Measurements from ENCODE around the gene RNF166. TPM values are rescaled to one million over a fixed set of nuclear protein-coding genes. Genes with fewer than 3 reads are reported as not detected.

Gene RNF166
- total RNA-seq, 1 experiment from 2014 or later: 33.3 TPM

DNA sequence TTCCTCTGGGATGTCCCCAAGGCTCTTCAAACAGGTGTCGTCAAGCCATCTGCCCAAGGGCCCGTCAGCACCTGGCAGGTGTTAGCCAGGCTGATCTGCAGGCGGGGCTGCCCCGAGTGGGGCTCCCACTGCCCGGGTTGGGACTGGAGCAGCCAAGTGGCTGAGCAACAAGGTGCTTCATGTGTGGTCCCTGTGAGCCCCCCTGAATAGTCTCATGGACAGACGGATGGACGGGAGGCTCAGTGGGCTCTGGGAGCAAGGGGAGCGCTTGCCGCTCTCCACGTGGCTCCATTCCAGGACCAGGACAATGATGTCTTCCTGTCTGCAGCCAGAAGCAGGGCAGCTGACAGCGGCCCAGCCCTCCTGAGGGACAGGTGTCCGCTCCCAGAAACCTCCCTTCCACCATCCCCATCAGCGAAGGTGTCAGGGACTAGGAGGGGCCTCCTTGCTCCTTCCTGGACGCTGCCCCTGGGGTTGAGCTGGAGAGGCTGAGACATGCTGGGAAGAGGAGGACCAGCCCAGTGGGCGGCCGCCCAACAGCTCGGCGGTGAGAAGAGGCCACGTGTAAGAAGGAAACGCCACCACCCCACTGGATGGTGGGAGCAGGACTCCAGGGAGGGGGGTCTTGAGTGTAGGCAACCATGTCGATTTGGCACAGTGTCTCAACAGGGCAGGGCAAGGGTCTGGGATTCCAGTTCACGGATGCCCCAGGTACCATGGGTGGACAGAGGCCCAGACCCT lies 29.5 kb downstream of the RNF166 start:
- Mint-ChIP-seq H3K27ac (ENCODE audit: unreplicated experiment) (no peak overlapping the region), H3K36me3 (ENCODE audit: insufficient read depth, unreplicated experiment) (peaks cover 35% of the 10 kb centered on the region), H3K9me3 (ENCODE audit: low read depth, unreplicated experiment) (no peaks in the 10 kb centered on the region), H3K27me3 (ENCODE audit: unreplicated experiment) (peaks cover 11% of the 10 kb centered on the region), H3K4me3 (ENCODE audit: low read depth, unreplicated experiment) (no peak overlapping the region), H3K4me1 (ENCODE audit: low read depth, unreplicated experiment) (peaks cover 7% of the 10 kb centered on the region)
- TF ChIP-seq, protein P1, sequence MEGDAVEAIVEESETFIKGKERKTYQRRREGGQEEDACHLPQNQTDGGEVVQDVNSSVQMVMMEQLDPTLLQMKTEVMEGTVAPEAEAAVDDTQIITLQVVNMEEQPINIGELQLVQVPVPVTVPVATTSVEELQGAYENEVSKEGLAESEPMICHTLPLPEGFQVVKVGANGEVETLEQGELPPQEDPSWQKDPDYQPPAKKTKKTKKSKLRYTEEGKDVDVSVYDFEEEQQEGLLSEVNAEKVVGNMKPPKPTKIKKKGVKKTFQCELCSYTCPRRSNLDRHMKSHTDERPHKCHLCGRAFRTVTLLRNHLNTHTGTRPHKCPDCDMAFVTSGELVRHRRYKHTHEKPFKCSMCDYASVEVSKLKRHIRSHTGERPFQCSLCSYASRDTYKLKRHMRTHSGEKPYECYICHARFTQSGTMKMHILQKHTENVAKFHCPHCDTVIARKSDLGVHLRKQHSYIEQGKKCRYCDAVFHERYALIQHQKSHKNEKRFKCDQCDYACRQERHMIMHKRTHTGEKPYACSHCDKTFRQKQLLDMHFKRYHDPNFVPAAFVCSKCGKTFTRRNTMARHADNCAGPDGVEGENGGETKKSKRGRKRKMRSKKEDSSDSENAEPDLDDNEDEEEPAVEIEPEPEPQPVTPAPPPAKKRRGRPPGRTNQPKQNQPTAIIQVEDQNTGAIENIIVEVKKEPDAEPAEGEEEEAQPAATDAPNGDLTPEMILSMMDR (IDR thresholded peaks at IDR 0.05; ENCODE audit: unreplicated experiment): no peak
- BruUV-seq (replicated peaks): no TSS peak
- intact Hi-C loops (cut with micrococcal nuclease; ENCODE audit: unreplicated experiment): no loop called here
- CTCF ChIA-PET: no interaction called here
- DNase-seq: no peak

DNA sequence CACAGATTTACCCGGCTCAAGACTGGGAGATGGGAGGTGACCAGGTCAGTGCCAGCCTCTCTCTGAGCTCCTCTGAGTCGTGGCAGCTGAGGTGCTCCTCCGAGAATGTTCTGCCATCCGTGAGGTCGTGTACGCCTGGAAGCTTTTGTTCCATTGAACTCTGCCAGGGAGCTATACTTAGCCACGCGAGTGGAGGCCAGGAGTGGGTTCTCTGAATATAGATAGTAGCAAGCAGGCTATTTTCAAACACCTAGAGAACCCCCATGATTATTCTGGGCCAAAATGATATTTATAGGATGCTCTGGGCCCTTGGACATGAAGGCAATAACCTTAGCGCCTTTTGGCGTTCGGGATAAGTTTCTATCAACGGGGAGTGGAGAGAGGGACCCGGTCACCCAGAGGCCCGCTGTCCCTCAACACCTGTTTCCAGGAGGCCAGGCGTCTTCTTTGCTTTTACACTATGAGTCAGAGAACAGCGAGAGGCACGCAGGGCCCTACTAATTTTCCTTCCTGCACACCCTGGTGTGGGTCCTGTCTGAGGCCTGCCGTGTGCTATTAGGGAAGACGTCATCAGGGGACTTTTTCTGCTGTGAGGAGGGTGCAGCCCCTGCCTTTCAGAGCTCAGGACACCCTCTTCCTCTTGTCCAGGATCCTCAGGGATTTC lies 32.4 kb downstream of the RNF166 start:
- intact Hi-C loops (cut with micrococcal nuclease; ENCODE audit: unreplicated experiment): no loop called here
- no peak overlapping the region for H3K4me3 Mint-ChIP-seq (ENCODE audit: low read depth, unreplicated experiment)
- no peak overlapping the region for H3K27ac Mint-ChIP-seq (ENCODE audit: unreplicated experiment)
- H3K4me1 Mint-ChIP-seq (ENCODE audit: low read depth, unreplicated experiment): no peaks in the 10 kb centered on the region
- CTCF ChIA-PET: no interaction called here
- BruUV-seq (replicated peaks): no TSS peak
- no peaks in the 10 kb centered on the region for H3K9me3 Mint-ChIP-seq (ENCODE audit: low read depth, unreplicated experiment)
- peaks cover 34% of the 10 kb centered on the region for H3K36me3 Mint-ChIP-seq (ENCODE audit: insufficient read depth, unreplicated experiment)
- H3K27me3 Mint-ChIP-seq (ENCODE audit: unreplicated experiment): no peaks in the 10 kb centered on the region
- no peak for DNase-seq
- TF ChIP-seq, protein P1 (IDR thresholded peaks at IDR 0.05; ENCODE audit: unreplicated experiment): no peak

DNA sequence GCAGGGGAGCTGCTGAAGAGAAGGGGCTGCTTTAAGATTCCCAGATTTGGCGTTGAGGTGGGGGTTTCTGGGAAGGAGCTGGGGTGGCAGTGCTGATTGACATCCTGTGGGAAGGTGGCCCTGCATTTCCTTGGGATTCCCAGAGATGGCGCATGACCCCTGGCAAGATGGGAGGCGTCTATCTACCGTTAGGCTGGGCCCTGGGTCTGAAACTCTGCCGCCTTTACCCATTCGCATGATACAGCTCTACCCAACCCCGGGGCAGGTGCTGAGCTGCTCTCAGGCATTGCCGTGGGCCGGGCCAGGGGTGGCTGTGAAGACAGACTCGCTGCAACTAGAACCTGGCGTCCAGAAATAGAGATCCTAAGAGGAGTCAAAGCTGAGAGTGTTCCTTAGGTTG lies 33.4 kb downstream of the RNF166 start:
- Mint-ChIP-seq H3K4me3 (ENCODE audit: low read depth, unreplicated experiment) (no peak overlapping the region), H3K36me3 (ENCODE audit: insufficient read depth, unreplicated experiment) (peaks cover 33% of the 10 kb centered on the region), H3K9me3 (ENCODE audit: low read depth, unreplicated experiment) (no peaks in the 10 kb centered on the region), H3K4me1 (ENCODE audit: low read depth, unreplicated experiment) (no peaks in the 10 kb centered on the region), H3K27ac (ENCODE audit: unreplicated experiment) (no peak overlapping the region), H3K27me3 (ENCODE audit: unreplicated experiment) (no peaks in the 10 kb centered on the region)
- no peak for DNase-seq
- intact Hi-C loops (cut with micrococcal nuclease; ENCODE audit: unreplicated experiment): no loop called here
- CTCF ChIA-PET: interaction anchor here (0.7 to 0.8 kb wide), 2 partner anchors 10 to 257 kb away, joined by 4 to 6 read pairs; partner anchors contain the start of gene MVD
- TF ChIP-seq, protein P1 (IDR thresholded peaks at IDR 0.05; ENCODE audit: unreplicated experiment): no peak
- no TSS peak for BruUV-seq (replicated peaks)

DNA sequence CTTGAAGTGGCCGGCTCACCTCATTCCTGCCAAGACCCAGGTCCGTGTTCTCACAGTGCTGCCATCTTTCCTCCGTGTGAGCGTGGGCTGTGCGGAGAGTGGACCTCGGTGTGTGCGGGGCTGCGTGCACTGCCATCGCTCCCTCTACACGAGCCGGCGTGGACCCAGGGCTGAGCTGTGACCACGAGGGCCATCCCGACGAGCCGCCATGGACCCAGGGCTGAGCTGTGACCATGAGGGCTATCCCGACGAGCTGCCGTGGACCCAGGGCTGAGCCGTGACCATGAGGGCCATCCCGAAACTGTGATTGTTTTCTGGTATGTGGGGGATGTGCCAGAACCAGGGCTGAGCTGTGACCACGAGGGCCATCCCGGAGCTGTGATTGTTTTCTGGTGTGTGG lies 34.4 kb downstream of the RNF166 start:
- BruUV-seq (replicated peaks): no TSS peak
- Mint-ChIP-seq H3K27ac (ENCODE audit: unreplicated experiment) (no peak overlapping the region), H3K4me3 (ENCODE audit: low read depth, unreplicated experiment) (no peak overlapping the region), H3K27me3 (ENCODE audit: unreplicated experiment) (no peaks in the 10 kb centered on the region), H3K4me1 (ENCODE audit: low read depth, unreplicated experiment) (no peaks in the 10 kb centered on the region), H3K9me3 (ENCODE audit: low read depth, unreplicated experiment) (no peaks in the 10 kb centered on the region), H3K36me3 (ENCODE audit: insufficient read depth, unreplicated experiment) (peaks cover 38% of the 10 kb centered on the region)
- intact Hi-C loops (cut with micrococcal nuclease; ENCODE audit: unreplicated experiment): no loop called here
- TF ChIP-seq, protein P1 (IDR thresholded peaks at IDR 0.05; ENCODE audit: unreplicated experiment): no peak
- CTCF ChIA-PET: interaction anchor here (0.6 to 0.8 kb wide), 2 partner anchors 12 to 14 kb away, joined by 3 to 4 read pairs; no protein-coding TSS in a partner anchor
- no peak for DNase-seq
